ENCODE data around the gene SNX8. TPM values are rescaled to one million over a fixed set of nuclear protein-coding genes. Genes with fewer than 3 reads are reported as not detected.
"Not testable (repeated sequence)": the region's sequence is repeated elsewhere in the genome, so short reads cannot be mapped to it uniquely, and the experiment has no call there.

SNX8 gene
- total RNA-seq, 1 donor from 2014 or later = 23.7 TPM

- no peak for DNase-seq (ENCODE audit: low spot score)
Measured at GRCh38 chr7:2330493-2330892, 16.3 kb upstream of the SNX8 start.

- DNase-seq (ENCODE audit: low spot score) = no peak
Measured at GRCh38 chr7:2326951-2327350, 12.7 kb upstream of the SNX8 start.

GRCh38 chr7:2325162-2325561, 10.9 kb upstream of the SNX8 start:
- DNase-seq (ENCODE audit: low spot score) = no peak

- no peak for DNase-seq (ENCODE audit: low spot score)
Measured at GRCh38 chr7:2321020-2321419, 6.8 kb upstream of the SNX8 start.

GRCh38 chr7:2317556-2318293, 3.5 kb upstream of the SNX8 start:
- DNase-seq (ENCODE audit: low spot score) = no peak

GRCh38 chr7:2316578-2316977, 2.3 kb upstream of the SNX8 start:
- no peak for DNase-seq (ENCODE audit: low spot score)

GRCh38 chr7:2315787-2316186, 1.5 kb upstream of the SNX8 start:
- no peak for DNase-seq (ENCODE audit: low spot score)

GRCh38 chr7:2314956-2315530, 802 bp upstream of the SNX8 start:
- DNase-seq (ENCODE audit: low spot score) = not testable (repeated sequence)

- DNase-seq (ENCODE audit: low spot score) = no peak
Measured at GRCh38 chr7:2313450-2314208, 612 bp downstream of the SNX8 start.

- no peak for DNase-seq (ENCODE audit: low spot score)
Measured at GRCh38 chr7:2312267-2312929, 1.8 kb downstream of the SNX8 start.

GRCh38 chr7:2309889-2310331, 4.3 kb downstream of the SNX8 start:
- DNase-seq (ENCODE audit: low spot score) = no peak

- no peak for DNase-seq (ENCODE audit: low spot score)
Measured at GRCh38 chr7:2307690-2308107, 6.5 kb downstream of the SNX8 start.

- DNase-seq (ENCODE audit: low spot score) = no peak
Measured at GRCh38 chr7:2306688-2307087, 7.6 kb downstream of the SNX8 start.

- DNase-seq (ENCODE audit: low spot score) = not testable (repeated sequence)
Measured at GRCh38 chr7:2305258-2305657, 9.0 kb downstream of the SNX8 start.

- not testable (repeated sequence) for DNase-seq (ENCODE audit: low spot score)
Measured at GRCh38 chr7:2303520-2303919, 10.7 kb downstream of the SNX8 start.

- DNase-seq (ENCODE audit: low spot score) = not testable (repeated sequence)
Measured at GRCh38 chr7:2302743-2303397, 11.4 kb downstream of the SNX8 start.

GRCh38 chr7:2301511-2301863, 12.8 kb downstream of the SNX8 start:
- no peak for DNase-seq (ENCODE audit: low spot score)

- DNase-seq (ENCODE audit: low spot score) = no peak
Measured at GRCh38 chr7:2299870-2300512, 14.2 kb downstream of the SNX8 start.

- no peak for DNase-seq (ENCODE audit: low spot score)
Measured at GRCh38 chr7:2299131-2299829, 15.0 kb downstream of the SNX8 start.

- no peak for DNase-seq (ENCODE audit: low spot score)
Measured at GRCh38 chr7:2296832-2297231, 17.4 kb downstream of the SNX8 start.
